Stimulated activated CD8-positive, alpha-beta memory T cell treated with anti-CD3 and anti-CD28 coated beads, Interleukin-4, amount 100 ng/mL, for 4 hours (primary cell): ENCODE data around the gene TMEM181.
A peak's percentile ranks its signal among the peaks of the same experiment; 100 is the strongest.
"Not testable (repeated sequence)": the region's sequence is repeated elsewhere in the genome, so short reads cannot be mapped to it uniquely, and the experiment has no call there.

Source experiments
- DNase-seq, 2 donors: peaks; one replicate each; pipeline ENCODE4 v3.0.0-alpha.2; 2020; ENCODE audit warnings: low read depth in 2 of 2, low spot score in 1 of 2

Gene TMEM181

DNA sequence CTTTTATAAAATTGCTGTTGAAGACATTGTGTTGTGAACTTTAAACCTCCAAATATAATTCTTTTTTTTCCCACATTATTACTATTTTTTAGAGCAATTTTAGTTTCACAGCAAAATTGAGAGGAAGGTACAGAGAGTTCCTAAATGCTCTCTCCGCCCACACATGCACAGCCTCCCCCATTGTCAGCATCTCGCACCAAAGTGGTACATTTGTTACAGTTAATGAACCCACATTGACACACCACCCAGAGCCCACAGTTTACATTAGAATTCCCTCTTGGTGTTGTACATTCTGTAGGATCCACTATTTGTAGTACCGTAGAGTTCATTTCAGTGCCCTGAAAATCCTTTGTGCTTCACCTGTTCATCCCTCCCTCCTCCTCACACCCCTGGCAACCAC is 33.8 kb downstream of the TMEM181 start:
- DNase-seq, result no peak

DNA sequence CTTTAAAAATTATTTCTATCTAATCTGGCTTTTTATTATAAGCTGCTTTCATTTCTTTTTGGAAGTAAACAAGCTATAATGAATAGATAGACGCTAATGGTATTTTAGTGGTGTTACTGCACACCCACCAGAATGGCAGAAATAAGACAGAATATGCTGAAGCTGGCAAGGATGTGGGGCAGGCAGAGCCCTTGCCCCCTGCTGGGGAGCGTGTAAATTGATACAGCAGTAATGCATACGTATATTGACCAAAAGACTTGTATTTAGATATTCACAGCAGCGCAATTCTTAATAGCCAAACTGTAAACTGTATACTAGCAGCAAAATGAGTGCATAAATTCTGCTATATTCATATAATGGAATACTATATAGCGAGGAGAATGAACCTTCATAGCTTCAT is 35.3 kb downstream of the TMEM181 start:
- no peak for DNase-seq

DNA sequence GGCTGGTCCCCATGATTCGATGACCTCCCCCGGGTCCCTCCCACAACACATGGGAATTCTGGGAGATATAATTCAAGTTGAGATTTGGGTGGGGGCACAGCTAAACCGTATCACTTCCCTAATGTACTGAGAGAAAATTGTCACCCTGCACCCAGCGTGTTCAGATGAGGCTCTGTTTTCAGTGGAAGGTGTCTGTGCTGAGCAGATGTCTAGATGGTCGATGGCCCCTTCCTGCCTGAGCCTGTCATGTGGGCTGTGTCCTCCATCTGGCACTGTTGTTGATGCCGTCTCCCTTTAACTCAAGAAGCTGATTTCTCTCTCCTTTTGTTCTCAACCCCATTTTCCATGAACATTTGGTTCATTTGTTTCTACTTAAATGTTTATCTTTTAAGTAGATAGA is 37.0 kb downstream of the TMEM181 start:
- DNase-seq, result no peak

DNA sequence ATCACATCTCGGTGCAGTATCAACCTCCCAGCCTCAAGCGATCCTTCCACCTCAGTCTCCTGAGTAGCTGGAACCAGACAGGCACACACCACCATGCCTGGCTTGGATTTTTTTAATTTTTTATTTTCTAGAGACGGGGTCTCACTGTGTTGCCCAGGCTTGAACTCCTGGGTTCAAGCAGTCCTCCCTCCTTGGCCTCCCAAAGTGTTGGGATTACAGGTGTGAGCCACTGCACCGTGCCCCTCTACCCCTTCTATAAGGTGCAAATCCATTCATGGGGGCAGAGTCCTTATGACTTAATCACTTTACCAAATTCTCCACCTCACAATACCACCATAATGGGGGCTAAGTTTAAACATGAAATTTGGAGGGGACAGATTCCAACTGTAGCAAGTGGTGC is 37.7 kb downstream of the TMEM181 start:
- DNase-seq, result no peak

DNA sequence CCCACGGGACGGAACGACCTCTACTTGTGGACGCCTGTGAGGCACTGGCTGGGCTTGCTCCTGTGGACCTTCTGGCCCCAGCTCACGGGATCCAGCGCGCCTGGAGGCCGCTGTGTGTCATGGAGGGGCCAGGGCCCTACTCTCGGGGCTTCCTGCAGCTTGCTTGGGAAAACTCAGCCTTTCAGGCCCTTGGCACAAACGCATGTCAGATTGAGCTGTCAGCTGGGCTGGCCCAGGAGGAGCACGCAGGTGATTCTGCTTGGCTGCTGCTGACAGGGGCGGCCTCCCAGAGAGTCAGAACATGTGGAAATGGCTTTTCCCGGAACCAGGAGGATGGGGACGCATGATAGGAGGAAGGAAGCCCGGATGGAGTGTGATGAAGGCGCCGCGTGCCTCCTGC is 39.7 kb downstream of the TMEM181 start:
- DNase-seq, result no peak

DNA sequence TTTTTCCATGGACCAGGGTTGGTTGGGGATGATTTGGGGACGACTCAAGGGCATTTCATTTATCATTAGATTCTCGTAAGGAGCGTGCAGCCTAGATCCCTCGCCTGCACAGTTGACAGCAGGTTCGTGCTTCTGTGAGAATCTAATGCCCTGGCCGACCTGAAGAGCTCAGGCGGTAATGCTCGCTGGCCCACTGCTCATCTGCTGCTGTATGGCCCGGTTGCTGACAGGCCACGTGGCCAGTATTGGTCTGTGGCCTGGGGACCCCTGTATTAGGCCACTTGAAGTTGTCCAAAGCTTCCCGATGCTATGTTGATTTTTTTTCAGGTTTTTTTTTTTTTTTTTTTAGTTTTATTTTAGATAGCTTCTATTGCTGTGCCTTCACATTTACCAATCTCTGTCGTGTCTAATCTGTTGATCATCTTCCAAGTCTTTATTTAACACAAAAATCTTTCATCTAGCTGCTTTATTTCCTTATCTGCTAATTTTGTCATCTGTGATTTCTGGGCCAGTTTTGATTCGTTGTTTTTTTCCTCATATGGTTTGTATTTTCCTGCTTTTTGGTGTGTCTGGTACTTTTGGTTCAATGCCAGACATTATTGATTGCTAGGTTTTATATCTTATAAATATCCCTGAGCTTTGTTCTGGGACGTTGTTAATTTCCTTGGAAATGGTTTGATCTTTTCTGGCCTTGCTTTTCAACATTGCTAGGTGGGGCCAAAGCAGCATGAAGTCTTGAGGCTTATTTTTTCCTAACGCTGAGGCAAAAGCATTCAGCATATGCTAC is 43.6 kb downstream of the TMEM181 start:
- no peak for DNase-seq

DNA sequence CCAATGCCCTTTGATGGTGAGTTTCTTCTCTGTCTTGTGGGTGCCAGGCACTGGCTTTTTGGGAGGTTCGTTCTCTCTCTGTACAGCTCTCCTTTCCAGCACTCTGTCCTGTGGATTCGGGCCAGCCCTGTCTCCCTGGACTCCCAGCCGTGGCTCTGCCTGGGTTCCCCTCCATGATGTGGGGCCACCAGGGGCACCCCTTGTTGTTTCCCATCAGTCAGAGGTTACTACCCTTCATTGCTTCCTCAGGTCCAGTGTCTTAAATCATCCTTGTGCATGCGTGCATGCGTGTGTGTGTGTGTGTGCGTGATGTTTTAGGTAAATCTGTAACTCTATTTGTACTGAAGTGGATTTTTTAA is 44.1 kb downstream of the TMEM181 start:
- DNase-seq, result no peak

DNA sequence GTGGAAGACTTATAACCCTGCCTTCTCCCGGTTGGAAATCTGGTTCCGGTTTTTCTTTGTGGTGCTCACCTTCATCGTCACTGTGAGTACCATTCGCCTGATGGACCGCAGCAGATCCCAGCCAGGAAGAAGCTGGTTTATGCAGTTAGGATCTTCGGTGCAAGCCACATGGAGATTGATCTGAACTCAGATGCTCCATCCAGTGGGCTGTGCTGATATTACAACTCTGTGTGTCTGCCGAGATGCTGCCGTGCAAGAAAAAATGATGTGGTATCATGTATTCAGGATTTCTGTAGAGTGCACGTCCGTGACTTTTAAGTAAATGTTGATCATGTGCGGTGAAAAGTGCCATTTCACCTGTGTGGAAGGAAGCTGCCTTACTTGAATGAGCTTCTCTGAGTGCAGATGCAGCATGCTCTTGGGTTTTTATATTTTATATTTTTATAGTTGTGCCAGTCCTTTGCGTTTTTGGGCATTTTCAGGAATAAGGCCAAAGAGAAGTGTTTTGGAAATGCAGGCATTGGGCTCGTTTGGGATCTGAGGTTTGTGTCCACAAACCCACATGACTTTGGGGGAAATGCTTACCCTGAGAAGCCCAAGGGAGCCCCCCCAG is 45.5 kb downstream of the TMEM181 start:
- peak in 1 of 2 donors; percentile 7 for DNase-seq

DNA sequence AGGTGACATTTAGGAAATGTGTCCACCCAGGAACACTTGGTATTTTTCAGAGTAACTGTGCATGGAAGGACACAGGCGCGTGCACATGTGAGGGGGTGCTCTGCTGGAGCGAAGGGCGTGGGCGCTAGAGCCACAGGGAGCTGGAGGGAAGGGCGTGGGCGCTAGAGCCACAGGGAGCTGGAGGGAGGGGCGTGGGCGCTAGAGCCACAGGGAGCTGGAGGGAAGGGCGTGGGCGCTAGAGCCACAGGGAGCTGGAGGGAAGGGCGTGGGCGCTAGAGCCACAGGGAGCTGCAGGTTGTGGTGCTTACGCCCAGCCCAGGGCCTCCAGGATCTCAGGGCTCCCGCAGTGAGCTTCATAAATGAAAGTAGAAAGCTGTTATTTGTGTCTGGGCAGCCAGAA is 46.1 kb downstream of the TMEM181 start:
- DNase-seq, result not testable (repeated sequence)

DNA sequence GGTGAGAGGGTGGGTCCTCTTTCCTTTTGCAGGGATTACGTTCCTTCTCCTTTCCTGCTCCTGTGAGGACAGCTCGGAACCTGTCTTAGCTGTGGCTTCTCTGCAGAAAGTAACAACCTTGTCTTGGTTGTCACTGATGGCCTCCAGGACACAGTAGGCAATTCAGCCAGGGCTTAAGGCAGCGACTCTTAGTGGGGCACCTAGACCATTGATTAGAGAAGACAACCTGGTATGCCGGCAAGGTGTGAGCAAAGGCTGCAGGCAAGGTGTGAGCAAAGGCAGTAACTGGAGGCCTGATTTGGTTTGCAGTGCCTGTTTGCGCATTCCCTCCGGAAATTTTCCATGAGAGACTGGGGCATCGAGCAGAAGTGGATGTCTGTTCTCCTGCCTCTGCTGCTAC is 47.0 kb downstream of the TMEM181 start:
- no peak for DNase-seq

DNA sequence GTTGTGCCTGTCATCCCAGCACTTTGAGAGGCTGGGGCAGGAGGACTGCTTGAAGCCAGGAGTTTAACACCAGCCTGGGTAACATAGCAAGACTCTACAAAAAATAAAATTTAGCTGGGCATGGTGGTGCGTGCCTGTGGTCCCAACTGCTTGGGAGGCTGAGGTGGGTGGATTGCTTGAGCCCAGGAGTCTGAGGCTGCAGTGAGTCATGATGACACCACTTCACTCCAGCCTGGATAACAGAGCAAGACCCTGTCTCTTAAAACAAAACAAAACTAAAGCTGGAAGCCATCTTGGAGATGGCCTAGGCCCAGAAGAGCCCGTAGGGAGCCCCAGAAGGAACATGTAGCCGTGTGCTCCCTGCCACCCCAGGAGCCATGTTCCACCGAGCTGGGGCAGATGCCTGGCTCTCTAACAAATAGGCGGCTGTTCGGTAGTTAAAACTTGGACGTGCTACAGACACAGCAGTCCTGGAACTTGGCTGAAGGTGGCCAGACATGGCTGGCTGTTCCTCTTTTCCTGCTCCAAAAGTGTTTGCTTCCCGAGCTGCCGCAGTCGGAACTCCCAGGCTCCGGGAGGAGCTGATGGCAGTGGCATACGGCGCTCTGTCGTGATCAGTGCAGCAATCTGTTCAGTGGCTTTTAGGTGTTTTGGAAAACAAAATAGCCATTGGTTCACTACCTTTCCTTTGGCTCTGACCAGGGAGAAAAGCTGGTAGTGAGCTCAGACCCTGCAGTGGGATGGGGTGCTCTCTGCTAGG is 47.7 kb downstream of the TMEM181 start:
- DNase-seq, result no peak

DNA sequence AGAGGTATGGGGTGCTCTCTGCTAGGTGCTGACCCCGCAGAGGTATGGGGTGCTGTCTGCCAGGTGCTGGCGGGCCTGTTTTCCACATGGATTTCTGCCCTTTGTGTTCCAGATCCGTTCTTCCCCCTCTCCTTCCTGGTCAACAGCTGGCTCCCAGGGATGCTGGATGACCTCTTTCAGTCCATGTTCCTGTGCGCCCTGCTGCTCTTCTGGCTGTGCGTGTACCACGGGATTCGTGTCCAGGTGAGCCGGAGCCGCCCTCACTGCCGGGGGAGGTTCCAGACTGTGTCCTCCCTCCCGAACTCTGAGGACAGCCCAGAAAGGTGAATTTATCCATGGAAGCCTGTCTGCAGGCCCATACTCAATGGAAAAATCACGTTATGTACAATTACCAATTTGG is 48.3 kb downstream of the TMEM181 start:
- DNase-seq, result no peak

DNA sequence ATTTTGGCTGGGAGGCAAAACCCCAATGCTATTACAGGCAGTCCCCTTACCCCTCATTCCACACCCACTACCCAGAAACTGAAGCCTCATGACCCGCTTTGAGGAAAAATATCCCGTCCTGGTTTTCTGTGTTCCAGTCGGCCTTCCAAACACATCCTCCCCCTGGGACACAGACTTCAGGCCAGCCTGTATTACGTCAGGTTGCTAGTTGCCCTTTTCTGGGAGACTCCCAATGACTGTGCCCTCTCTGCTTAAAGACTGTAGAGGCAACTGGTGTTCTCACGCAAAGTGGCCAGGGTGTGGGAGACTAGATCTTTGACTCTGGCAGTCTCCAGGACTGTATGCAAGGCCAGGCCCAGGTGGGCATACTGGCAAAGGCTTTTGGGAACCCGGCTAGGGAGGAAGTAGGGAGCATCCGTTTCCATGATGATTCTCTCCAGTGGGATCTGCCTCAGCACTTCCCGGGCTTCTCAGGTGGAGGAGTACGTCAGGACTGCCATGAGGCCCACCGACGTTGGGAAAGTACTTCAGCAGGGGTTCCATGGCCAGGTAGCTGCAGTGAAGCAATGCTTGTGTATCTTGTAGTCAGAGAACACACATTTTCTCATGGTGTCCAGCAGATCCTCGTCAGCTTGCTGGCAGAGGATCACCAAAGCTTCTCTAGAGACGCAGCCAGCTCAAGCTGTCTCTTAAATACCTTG is 49.7 kb downstream of the TMEM181 start:
- DNase-seq, result no peak

DNA sequence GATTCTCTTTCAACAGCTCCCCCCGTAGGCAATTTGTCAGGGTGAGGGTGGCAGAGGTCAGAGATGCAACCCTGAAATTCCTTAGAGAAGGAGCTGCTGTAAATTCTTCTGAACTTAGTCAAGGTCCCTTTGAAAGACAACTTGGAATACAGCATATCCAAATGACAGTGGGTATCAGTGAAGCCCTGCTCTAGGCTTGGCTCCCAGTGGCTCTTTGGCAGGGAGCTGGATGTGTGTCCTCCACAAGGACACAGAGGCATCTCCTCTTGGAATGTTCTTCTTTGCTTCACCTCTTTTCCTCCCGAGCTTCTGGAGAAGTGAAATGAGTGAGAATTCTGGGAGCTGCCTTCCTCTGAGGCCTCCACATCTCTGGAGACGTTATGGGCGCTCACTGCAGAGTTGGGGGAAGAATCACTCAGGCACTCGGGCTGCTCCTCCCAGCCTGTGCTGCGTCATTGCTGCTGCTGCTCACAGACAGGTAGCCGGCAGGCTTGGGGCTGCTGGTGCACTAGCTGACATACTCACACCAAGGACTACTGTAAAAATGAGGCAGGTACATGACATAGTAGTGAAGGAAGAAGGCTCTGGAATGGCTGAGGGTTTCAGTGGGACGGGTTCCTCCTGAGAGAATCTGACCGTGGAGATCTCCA is 50.6 kb downstream of the TMEM181 start:
- no peak for DNase-seq

DNA sequence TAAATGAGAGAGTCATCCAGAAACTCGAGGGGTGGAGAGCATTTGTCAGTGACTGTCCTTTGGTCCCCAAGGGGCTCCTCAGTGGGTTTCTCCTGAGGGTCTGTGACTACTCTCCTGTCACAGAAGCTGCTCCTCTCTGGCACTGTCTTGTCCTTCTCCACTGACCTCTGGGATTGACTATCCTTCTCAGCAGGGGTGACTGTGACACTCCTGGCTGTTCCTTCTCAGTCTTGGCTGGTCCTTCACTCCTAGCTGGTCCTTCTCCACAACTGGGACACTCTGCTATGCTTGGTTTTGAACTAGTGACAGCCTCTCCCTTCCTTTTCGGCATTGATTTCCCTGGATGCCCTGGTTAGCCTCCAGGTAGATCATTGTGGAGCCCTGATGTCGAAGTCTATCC is 51.1 kb downstream of the TMEM181 start:
- no peak for DNase-seq

DNA sequence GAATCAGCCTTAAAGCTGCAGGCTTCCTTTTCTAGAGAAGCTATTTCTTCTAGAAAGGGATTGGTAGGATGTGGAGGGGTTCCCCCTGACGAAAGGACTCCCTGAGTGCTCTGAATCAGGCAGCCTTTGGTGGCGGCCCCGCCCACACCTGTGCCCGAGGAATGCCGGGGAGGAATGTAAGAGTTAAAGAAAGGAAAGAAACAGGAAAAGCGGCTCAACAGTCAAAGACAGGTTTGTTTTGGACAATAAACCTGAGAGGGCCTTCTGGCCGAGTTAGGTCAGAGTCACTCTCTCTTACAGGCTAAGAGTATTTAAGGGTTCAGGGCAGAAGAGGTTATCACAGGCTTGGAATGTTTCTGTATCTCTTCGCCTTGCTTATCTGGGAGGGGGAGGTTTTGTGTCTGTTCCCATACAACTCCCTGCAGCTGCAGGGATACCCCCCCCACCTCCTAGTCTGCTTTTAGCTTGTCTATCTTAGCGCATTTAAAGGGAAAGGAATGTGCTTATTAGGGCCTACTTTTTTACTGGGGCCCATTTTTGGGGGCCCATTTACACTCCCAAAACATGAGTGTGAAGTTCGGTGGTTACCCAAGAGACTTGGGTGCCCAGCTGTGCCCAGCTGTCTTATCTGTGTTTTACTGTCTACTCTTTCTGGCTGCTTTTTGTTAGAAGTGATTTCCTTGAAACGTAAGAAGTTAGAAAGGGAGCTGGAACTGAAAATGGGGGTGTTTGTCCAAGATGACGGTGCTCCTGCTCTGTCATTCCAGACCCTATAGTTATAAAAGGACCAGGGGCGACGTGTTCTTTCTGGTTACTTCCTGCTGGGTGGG is 51.9 kb downstream of the TMEM181 start:
- no peak for DNase-seq

DNA sequence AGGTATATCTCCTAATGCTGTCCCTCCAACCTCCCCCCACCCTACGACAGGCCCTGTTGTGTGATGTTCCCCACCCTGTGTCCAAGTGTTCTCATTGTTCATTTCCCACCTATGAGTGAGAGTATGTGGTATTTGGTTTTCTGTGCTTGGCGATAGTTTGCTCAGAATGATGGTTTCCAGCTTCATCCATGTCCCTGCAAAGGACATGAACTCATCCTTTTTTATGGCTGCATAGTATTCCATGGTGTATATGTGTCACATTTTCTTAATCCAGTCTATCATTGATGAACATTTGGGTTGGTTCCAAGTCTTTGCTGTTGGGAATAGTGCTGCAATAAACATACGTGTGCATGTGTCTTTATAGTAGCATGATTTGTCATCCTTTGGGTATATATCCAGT is 54.7 kb downstream of the TMEM181 start:
- DNase-seq, result not testable (repeated sequence)

DNA sequence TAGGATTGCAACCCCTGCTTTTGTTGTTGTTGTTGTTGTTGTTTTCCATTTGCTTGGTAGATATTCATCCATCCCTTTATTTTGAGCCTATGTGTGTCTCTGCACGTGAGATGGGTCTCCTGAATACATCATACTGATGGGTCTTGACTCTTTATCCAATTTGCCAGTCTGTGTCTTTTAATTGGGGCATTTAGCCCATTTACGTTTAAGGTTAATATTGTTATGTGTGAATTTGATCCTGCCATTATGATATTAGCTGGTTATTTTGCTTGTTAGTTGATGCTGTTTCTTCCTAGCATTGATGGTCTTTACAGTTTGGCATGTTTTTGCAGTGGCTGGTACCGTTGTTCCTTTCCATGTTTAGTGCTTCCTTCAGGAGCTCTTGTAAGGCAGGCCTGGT is 58.4 kb downstream of the TMEM181 start:
- DNase-seq, result not testable (repeated sequence)

DNA sequence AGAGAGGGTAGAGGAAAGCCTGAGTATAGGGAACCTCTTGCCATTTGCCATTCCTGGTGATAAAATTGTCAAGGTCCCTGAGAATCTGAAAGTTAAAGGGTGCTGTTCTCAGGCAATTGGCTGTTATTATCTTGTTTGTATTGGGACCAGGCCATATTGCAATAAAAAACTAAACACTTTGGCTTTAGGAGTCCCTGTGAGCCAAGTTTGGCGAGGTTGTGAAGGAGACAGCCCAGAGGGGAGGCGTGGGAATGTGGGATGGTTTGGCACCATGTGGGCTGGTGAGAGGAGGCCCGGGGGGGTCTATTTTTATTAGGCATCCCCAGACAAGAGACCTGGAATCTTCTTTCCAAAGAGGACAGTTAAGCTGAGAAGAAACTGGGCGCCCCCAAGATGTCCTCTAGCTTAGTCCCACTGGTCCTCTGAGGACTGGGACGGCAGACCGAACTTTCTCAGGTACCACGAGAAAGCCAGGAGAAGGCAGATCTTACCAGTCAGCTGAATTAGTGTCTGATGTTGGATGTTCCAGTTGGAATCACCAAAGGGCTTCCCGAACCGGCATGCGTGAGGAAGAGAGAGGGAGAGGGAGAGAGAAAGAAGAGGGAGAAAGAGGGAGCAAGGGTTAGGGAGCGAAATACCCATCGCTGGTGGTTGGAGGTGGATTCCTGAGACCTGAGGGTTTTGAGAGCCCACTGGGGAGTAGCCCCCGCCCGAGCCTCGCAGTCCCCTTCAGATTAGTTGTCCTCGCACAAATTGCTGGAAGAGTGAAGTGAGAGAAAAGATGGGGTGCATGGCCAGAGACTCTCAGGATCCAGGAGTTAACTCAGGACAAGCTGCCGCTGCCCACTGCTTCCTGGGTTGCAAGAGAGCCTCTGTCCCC is 60.3 kb downstream of the TMEM181 start:
- no peak for DNase-seq
